DMS53 (cell line): ENCODE measurements around the gene KIAA0825.

ENCODE experiments used
- DNase-seq: peaks from one replicate; lab custom pipeline; 2025; lab: John Stamatoyannopoulos, UW

The KIAA0825 gene

GRCh38 chr5:94508461-94509148 is 109.8 kb downstream of the KIAA0825 start:
- DNase-seq: peak; percentile 68

DNA sequence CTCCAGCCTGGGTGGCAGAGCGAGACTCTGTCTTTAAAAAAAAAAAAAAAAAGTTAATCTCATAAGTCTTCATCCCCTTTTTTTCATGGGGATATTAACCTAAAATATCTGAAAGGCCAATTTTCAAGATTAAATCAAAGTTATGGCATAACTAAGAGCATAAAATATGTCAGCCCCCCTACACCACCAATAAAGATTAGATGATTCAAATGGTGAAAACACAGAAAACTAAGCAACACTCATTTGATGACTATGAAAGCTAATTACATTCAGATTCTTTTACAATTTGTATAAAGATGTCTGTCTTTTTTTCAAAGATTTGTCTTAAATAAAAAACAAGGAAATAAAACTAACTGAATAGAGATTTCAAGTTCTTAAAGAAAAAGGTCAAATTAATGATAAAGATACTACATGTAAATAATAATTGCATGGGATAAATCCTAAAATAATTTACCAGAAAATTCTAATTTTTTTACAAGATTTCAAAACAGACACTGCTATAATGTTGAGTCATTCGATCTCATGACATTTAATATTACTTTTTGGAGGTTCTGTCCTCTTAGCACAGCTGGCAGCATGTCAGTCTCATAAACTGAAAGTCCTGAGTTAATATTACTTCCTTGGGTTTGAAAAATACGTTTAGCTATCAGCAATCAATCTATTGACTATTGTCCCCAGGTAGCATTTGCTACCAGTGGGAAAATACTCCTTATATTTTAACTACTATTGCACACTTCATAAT is 112.9 kb downstream of the KIAA0825 start:
- DNase-seq: no peak

DNA sequence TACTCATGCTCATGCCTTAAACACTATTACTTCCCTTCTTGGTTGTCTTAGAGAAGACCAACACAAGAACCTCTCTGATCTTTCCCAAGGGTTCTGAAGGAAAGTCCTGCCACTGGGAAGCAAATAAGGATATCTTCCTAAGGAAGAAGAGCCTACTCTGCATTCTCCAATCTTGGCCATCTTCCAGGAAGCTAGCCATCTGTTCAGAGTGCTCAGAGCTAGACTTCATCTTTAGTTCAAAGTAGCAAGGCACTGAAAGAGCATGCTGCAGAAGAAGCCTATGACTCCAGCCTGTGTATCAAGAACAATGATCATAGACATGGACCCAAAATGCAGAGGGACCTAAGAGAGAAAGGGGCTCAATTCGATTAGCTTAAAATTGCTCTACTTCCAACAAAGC is 114.7 kb downstream of the KIAA0825 start:
- DNase-seq: peak; percentile 19

GRCh38 chr5:94501365-94501764 is 117.0 kb downstream of the KIAA0825 start:
- DNase-seq: no peak

GRCh38 chr5:94499806-94500205 is 118.6 kb downstream of the KIAA0825 start:
- no peak for DNase-seq

GRCh38 chr5:94498199-94498598 is 120.2 kb downstream of the KIAA0825 start:
- DNase-seq: no peak

- no peak for DNase-seq
These were observed 133.3 kb downstream of the KIAA0825 start for GRCh38 chr5:94485067-94485466.

DNA sequence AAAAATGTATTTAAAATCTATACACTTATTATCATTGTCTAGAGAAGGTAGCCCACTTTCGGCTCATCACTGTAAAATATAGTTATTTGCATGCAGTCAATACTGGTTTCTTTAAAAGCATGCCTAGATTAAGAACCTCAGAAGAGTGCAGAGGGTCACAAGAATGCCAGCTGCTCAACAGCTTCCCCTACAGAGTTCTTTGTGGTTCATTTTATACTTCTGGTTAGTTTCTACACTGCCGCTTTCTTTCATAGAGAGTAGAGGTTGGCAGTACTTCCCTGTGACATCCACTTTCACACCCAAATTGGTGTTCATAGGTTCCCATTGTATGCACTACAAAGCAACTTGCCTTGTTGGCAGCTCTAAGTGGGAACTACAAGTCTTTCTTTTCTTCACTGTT is 137.3 kb downstream of the KIAA0825 start:
- DNase-seq: no peak

DNA sequence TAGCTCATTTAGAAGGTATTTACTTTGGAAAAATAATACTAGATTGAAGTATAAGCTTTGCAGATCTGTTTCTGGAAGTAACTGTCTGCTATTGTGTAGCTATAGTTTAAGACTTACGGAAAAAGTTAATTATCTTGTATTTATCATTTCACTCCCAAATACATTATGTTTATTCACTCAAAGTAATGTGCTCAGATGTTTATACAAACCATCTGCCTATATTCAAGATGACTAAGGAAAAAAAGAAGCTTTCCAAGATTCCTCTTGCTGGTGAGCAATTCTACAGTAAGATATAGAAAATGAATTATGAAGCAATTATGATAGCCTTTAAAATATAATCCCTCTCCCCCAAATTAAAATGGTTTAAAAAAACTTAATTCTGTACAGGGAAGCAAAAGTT is 137.9 kb downstream of the KIAA0825 start:
- DNase-seq: no peak

- no peak for DNase-seq
These were observed 144.5 kb downstream of the KIAA0825 start for GRCh38 chr5:94473936-94474335.

DNA sequence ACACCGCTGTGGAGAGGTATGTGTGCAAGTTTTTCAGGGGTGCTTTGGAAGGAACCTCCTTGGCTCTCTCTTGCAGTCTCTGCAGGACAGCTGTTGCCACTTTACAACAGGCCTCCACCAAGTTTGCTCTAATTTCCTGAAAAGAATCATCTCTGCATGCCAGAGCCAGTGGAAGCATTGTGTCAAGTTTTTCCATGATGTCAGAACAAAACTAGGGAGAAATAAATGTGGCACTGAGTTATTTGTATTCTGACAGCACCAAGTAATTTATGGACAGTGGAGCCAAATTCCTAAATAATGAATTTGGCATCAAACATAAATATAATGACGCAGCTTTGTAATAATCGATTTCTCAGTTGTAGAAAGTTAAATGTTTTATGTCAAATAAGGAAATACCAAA is 146.9 kb downstream of the KIAA0825 start:
- DNase-seq: peak; percentile 7

- peak; percentile 26 for DNase-seq
These were observed 147.6 kb downstream of the KIAA0825 start for GRCh38 chr5:94470802-94471201.

DNA sequence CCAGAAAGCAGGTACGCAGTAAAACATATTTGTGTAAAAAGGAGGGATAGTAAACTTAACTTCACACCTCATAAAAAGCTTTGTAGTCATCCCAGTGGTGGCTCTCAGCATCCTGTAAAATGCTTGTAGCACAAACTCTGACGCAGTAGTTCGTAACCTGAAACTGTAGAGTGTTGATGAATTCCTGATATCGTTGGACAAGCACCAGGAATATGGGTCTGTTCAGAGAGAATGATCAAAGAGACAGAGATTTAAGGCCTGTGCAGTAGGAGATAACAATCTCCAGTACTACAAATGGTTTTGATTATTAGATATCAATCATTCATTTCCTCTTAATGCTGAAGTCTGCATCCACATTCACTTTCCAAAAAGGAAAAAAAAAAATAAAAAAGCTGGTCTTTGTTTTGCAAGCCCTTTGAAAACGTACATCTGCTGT is 148.5 kb downstream of the KIAA0825 start:
- peak; percentile 95 for DNase-seq

DNA sequence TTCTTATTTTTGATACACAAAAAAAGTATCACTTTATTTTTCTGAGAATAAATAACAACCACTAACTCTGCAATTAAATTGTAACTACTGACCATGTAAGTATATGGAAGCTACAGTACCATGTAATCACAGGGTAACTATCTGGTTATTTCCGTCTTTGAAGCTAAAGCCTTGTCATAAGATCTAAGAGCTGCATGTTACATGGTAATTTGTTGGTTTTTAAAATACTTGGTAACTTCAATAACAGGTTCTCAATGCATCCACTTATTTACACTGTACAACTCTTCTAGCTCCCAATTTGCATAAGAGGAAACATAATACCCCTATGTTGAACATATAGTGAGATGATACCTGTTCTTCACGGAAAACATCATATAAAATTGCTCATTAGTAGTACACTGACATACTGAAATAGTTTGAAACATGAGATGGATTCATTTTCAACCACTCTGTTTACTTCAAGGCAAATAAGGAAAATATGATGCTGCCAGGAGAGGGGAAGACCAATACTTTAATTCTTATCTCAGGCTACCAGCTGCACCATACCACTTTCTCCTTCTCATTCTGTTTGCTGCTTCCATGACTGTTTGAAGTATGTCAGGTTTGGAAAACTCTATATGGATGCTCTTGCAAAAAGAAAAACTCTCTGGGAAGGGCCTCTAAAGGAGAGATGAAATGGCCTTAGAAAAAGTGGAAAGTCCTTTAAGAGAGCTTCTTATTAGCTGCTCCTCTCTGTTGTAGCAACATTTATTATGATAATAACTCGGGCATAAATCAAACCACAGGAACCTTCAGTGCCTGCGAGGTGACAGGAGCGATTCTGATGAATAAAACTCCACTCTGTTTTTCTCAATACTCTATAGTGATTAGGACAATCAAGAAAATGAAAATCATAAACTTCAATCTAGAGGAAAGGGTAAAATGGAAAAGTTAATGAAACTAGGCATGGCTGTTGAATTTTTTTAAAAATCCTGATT is 150.2 kb downstream of the KIAA0825 start:
- peak; percentile 83 for DNase-seq

GRCh38 chr5:94467346-94467953 is 151.0 kb downstream of the KIAA0825 start:
- peak; percentile 35 for DNase-seq

DNA sequence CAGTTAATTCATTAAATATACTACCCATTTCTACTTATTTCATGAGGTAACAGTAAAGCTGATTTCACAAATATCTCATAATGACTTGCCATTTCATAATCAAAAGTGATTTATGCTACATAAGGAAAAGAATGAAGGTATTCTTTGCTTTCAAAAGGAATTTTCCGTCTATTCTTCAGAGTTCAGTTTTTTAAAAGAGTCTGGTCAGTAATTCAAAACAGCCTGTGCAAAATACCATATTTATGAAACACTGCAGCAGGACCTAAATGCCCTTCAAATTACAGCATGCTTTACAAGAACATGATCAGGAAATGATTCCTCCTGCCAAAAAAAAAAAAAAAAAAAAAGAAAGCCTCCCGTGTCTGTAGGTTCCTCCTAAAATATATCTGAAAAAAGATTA is 154.7 kb downstream of the KIAA0825 start:
- DNase-seq: no peak

- DNase-seq: no peak
These were observed 157.3 kb downstream of the KIAA0825 start for GRCh38 chr5:94461131-94461530.

DNA sequence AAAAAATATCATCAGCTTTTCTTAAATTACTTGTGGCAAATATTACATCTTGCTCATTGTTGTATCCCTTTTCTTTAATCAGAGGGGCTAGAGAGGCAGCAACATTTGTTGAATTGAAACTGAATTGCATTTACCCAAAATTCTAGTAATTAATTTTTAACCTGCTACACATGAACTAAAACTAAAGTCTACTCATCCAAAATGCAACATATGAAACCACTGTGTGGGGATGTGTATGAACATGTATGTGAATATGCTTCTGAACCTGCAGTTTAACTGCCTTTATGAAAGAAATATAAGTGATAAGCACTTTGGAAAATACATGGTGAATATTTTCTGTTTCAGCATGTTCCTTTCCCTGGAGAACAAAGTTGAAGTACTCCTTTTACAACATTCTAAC is 158.5 kb downstream of the KIAA0825 start:
- DNase-seq: no peak

GRCh38 chr5:94457788-94458187 is 160.6 kb downstream of the KIAA0825 start:
- no peak for DNase-seq

DNA sequence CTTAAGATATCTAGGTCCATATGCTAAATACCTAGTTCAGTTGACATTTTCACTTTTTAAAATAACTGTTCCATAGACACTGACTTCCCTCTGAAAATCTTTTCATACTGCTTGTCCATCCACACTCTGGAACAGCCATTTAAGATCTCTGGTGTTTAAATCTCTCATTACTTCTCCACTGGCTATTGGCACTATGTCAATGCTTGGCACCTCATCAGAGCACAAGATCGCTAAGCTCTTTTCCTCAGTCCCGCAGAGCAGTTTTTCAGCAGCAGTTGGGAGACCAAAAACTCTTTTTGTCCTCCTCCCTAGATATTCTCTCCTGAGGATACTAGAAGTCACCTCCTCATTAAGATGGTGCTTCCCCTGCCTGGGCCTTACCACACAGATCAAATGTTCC is 172.7 kb downstream of the KIAA0825 start:
- DNase-seq: no peak

DNA sequence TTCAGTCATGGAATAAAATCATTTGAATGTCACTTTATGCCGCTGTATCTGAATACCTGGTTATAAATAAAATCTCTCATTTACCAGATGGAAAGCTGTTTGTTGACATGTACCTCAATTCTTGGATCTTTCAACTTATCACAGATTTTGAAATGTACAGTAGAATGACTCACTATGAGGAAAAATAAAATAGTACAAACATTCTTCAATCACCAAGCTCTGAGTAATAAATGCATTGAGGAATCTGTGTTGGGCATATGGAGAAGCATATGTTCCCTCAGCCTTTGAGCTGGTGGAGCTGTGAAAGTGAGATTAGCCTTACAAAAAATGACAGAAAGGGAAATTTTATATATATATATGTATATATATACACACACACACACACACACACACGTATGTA is 175.4 kb downstream of the KIAA0825 start:
- DNase-seq: no peak

DNA sequence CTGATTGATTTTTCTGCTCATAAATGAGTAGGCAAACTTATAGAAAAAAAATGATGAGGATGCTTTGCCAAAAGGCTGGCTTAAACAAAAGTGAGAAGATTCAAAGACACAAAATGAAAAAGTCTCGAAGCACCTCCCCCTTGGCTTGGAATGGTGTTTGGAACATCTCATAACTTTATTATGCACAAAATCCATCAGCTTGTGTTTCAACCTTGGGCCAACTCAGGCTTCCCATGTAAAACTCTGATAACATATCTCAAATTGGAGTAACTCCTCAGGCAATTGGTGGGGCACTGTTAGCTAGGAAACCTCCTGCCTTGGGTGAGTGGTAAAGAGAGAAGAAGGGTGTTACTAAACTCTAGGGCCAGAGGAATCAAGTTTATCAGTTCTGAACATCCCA is 176.3 kb downstream of the KIAA0825 start:
- DNase-seq: no peak
